GM12878 (cell line): ENCODE results near the gene AKR1B1. TPM values are rescaled to one million over a fixed set of nuclear protein-coding genes. Genes with fewer than 3 reads are reported as not detected.

Source experiments
- polyA plus RNA-seq, 11 experiments: library from polyadenylated mRNA; depleted of rRNA in 4 of 11; unstranded in 6 of 11; stranded (reverse) in 5 of 11; fragments of >200 nt; fragmentation: Nextera tagmentation in 4 of 11; fragmentation: Illumina TruSeq in 1 of 11; extraction: Ambion mirVana in 4 of 11; extraction: Trizol in 1 of 11; gene quantifications; 1 replicate in 1 of 11; 2 replicates in 10 of 11; pipeline versions ENCODE4 v1.2.1 to v1.2.3, GENCODE V29; 2011 to 2016; ENCODE audit warnings: inconsistent platforms in 2 of 11, missing spikeins in 2 of 11, low read depth in 1 of 11
- total RNA-seq, 4 experiments: library from RNA; depleted of rRNA in 3 of 4; stranded (reverse); fragments of >200 nt in 3 of 4; fragmentation: Illumina TruSeq in 1 of 4; extraction: Trizol in 1 of 4; gene quantifications; 2 replicates each; pipeline versions ENCODE4 v1.2.1 to v1.2.3, GENCODE V29; 2013 to 2021

AKR1B1 gene
- total and polyA plus RNA-seq, 10 of the 15 experiments (the other 5 are each of a cell fraction or from before 2014, with no cell fraction given) = 40.4 to 252 (median 156) TPM

Other genes starting within 250 kb of the AKR1B1 start
- 11.1 and 13.1 TPM in 2 replicates for gene SLC35B4, start 142.2 kb downstream of the AKR1B1 start, total RNA-seq (2014; rRNA removed)
- gene SLC35B4, start 142.2 kb downstream of the AKR1B1 start, total RNA-seq (2014; rRNA removed; fragmentation: Illumina TruSeq; extraction: Trizol) = 12.7 and 12.9 TPM in 2 replicates
- 18.7 and 19.0 TPM in 2 replicates for gene SLC35B4, start 142.2 kb downstream of the AKR1B1 start, total RNA-seq (2021)
- 18.5 and 23.2 TPM in 2 replicates for gene SLC35B4, start 142.2 kb downstream of the AKR1B1 start, polyA plus RNA-seq (2011; rRNA removed)
- gene SLC35B4, start 142.2 kb downstream of the AKR1B1 start, polyA plus RNA-seq (2014; fragmentation: Illumina TruSeq; extraction: Trizol) = 14.6 and 14.9 TPM in 2 replicates
- 1 to 10 TPM; 3.6 to 6.0 TPM for gene SLC35B4, start 142.2 kb downstream of the AKR1B1 start, polyA plus RNA-seq (2014; fragmentation: Nextera tagmentation; extraction: Ambion mirVana)
- gene SLC35B4, start 142.2 kb downstream of the AKR1B1 start, polyA plus RNA-seq (2014; rRNA removed) = 13.3 and 23.9 TPM in 2 replicates
- gene SLC35B4, start 142.2 kb downstream of the AKR1B1 start, polyA plus RNA-seq (2016; fragmentation: Nextera tagmentation; extraction: Ambion mirVana) = 10 to 100 TPM; 23.8 to 23.9 TPM
- not detected in 2 replicates for gene AKR1B10, start 68.5 kb upstream of the AKR1B1 start, total RNA-seq (2014; rRNA removed)
- gene AKR1B10, start 68.5 kb upstream of the AKR1B1 start, total RNA-seq (2014; rRNA removed; fragmentation: Illumina TruSeq; extraction: Trizol) = not detected in 2 replicates
- 0.48 TPM in 1 of 2 replicates, not detected in the other for gene AKR1B10, start 68.5 kb upstream of the AKR1B1 start, total RNA-seq (2021)
- gene AKR1B10, start 68.5 kb upstream of the AKR1B1 start, polyA plus RNA-seq (2011; rRNA removed) = not detected in 2 replicates
- gene AKR1B10, start 68.5 kb upstream of the AKR1B1 start, polyA plus RNA-seq (2014; fragmentation: Illumina TruSeq; extraction: Trizol) = not detected in 2 replicates
- gene AKR1B10, start 68.5 kb upstream of the AKR1B1 start, polyA plus RNA-seq (2014; fragmentation: Nextera tagmentation; extraction: Ambion mirVana) = not detected
- not detected in 2 replicates for gene AKR1B10, start 68.5 kb upstream of the AKR1B1 start, polyA plus RNA-seq (2014; rRNA removed)
- gene AKR1B10, start 68.5 kb upstream of the AKR1B1 start, polyA plus RNA-seq (2016; fragmentation: Nextera tagmentation; extraction: Ambion mirVana) = not detected
- not detected in 2 replicates for gene AKR1B15, start 90.0 kb upstream of the AKR1B1 start, total RNA-seq (2014; rRNA removed)
- gene AKR1B15, start 90.0 kb upstream of the AKR1B1 start, total RNA-seq (2014; rRNA removed; fragmentation: Illumina TruSeq; extraction: Trizol) = not detected in 2 replicates
- not detected in 2 replicates for gene AKR1B15, start 90.0 kb upstream of the AKR1B1 start, total RNA-seq (2021)
- 0.09 TPM in 1 of 2 replicates, not detected in the other for gene AKR1B15, start 90.0 kb upstream of the AKR1B1 start, polyA plus RNA-seq (2011; rRNA removed)
- gene AKR1B15, start 90.0 kb upstream of the AKR1B1 start, polyA plus RNA-seq (2014; fragmentation: Illumina TruSeq; extraction: Trizol) = not detected in 2 replicates
- gene AKR1B15, start 90.0 kb upstream of the AKR1B1 start, polyA plus RNA-seq (2014; fragmentation: Nextera tagmentation; extraction: Ambion mirVana) = not detected
- 0.06 TPM in 1 of 2 replicates, not detected in the other for gene AKR1B15, start 90.0 kb upstream of the AKR1B1 start, polyA plus RNA-seq (2014; rRNA removed)
- not detected for gene AKR1B15, start 90.0 kb upstream of the AKR1B1 start, polyA plus RNA-seq (2016; fragmentation: Nextera tagmentation; extraction: Ambion mirVana)
- gene BPGM, start 187.8 kb upstream of the AKR1B1 start, total RNA-seq (2014; rRNA removed) = 10.0 and 13.2 TPM in 2 replicates
- 14.9 and 15.4 TPM in 2 replicates for gene BPGM, start 187.8 kb upstream of the AKR1B1 start, total RNA-seq (2014; rRNA removed; fragmentation: Illumina TruSeq; extraction: Trizol)
- gene BPGM, start 187.8 kb upstream of the AKR1B1 start, total RNA-seq (2021) = 9.0 and 9.4 TPM in 2 replicates
- 17.1 and 23.6 TPM in 2 replicates for gene BPGM, start 187.8 kb upstream of the AKR1B1 start, polyA plus RNA-seq (2011; rRNA removed)
- 15.8 and 19.8 TPM in 2 replicates for gene BPGM, start 187.8 kb upstream of the AKR1B1 start, polyA plus RNA-seq (2014; fragmentation: Illumina TruSeq; extraction: Trizol)
- 10 to 100 TPM; 18.4 to 20.1 TPM for gene BPGM, start 187.8 kb upstream of the AKR1B1 start, polyA plus RNA-seq (2014; fragmentation: Nextera tagmentation; extraction: Ambion mirVana)
- gene BPGM, start 187.8 kb upstream of the AKR1B1 start, polyA plus RNA-seq (2014; rRNA removed) = 9.3 and 14.2 TPM in 2 replicates
- 10 to 100 TPM; 13.6 to 15.1 TPM for gene BPGM, start 187.8 kb upstream of the AKR1B1 start, polyA plus RNA-seq (2016; fragmentation: Nextera tagmentation; extraction: Ambion mirVana)